Ishikawa (cell line): Measurements from ENCODE around the gene GLIS1.

Source experiments
- REST ChIP-seq: IDR thresholded peaks from 2 replicates; pipeline ENCODE4 v1.6.1; 2012; ENCODE audit warnings: low read depth, mild to moderate bottlenecking
- TEAD4 ChIP-seq: IDR thresholded peaks from 2 replicates; pipeline ENCODE4 v1.6.1; 2012
- USF1 ChIP-seq: IDR thresholded peaks from 2 replicates; pipeline ENCODE4 v1.6.1; 2012

- TF ChIP-seq REST: no peak
- no peak for TF ChIP-seq USF1
- no peak for TF ChIP-seq TEAD4
These were observed 151.5 kb downstream of the GLIS1 start for GRCh38 chr1:53587252-53587988.
